K562 (cell line): ENCODE measurements around the gene SERPINE1. TPM values are rescaled to one million over a fixed set of nuclear protein-coding genes. Genes with fewer than 3 reads are reported as not detected.

Source experiments
- ATAC-seq: fragments of 200-7000 bp; cut with Tn5 transposase; 3 replicates; pipeline ENCODE4 v1.9.1; 2020; ENCODE audit warnings: moderate library complexity
- BruUV-seq: library from RNA; stranded (reverse); fragments of 400-500 nt; replicated peaks from 2 replicates; lab custom pipeline; 2021; lab: Mats Ljungman, UMichigan
- CTCF ChIA-PET: fragments of 300-600 bp; formaldehyde crosslinking; extraction: SDS; loops from one replicate; lab custom pipeline; 2021; ENCODE audit warnings: low intra/inter-chr PET ratio; lab: Yijun Ruan, JAX
- POLR2A ChIA-PET: fragments of 300-600, 350-650 bp; sonication (Branson Sonifier 250); formaldehyde crosslinking; extraction: SDS; loops from one replicate; lab custom pipeline; 2021; ENCODE audit warnings: antibody characterized with exemption, inconsistent platforms; lab: Yijun Ruan, JAX
- DNase-seq, 4 experiments: peaks; one replicate each; pipeline versions ENCODE4 v3.0.0 to v3.0.0-alpha.2; 2011 to 2018; ENCODE audit warnings: low spot score in 3 of 4, mixed read lengths in 3 of 4; ENCODE audit errors: extremely low read depth in 1 of 4
- FAIRE-seq: peaks from 2 replicates; lab custom pipeline; 2011; peaks lifted over from hg19 to GRCh38; lab: Jason Lieb, UNC
- H2AFZ ChIP-seq: 2 replicates; pipeline ENCODE4 v1.6.0; 2011; ENCODE audit warnings: low read depth, low read length, control low read depth, inconsistent platforms
- H3K27ac ChIP-seq: fragments of 200-600 bp; 3 replicates; pipeline ENCODE4 v1.8.0; 2011; ENCODE audit warnings: low read depth, mild to moderate bottlenecking, control low read depth, inconsistent platforms, low read length, moderate library complexity, mixed read lengths; ENCODE audit errors: extremely low read depth
- H3K27me3 ChIP-seq, 2 experiments: fragments of 300-600 bp in 1 of 2; 2 replicates in 1 of 2; 3 replicates in 1 of 2; pipeline versions ENCODE4 v1.6.0 to v1.8.0; 2011; ENCODE audit warnings: inconsistent platforms in 2 of 2, low read length in 2 of 2, mild to moderate bottlenecking in 1 of 2, mixed read lengths in 1 of 2, moderate library complexity in 1 of 2; ENCODE audit not compliant: control insufficient read depth in 2 of 2, insufficient read depth in 2 of 2
- H3K36me3 ChIP-seq: fragments of 300-600 bp; 3 replicates; pipeline ENCODE4 v1.8.0; 2011; ENCODE audit warnings: mild to moderate bottlenecking, low read length, inconsistent platforms; ENCODE audit not compliant: control insufficient read depth, insufficient read depth
- H3K4me1 ChIP-seq, 2 experiments: fragments of 200-600 bp in 1 of 2; replicated peaks in 1 of 2; 2 replicates in 1 of 2; 3 replicates in 1 of 2; pipeline versions ENCODE4 v1.5.1 to v1.8.0; 2011; ENCODE audit warnings: inconsistent platforms in 2 of 2, low read length in 2 of 2, mild to moderate bottlenecking in 1 of 2, mixed read lengths in 1 of 2, moderate library complexity in 1 of 2; ENCODE audit not compliant: control insufficient read depth in 2 of 2, insufficient read depth in 2 of 2
- H3K4me2 ChIP-seq: 2 replicates; pipeline ENCODE4 v1.6.1; 2011; ENCODE audit warnings: low read length, control low read depth, inconsistent platforms, mixed read lengths; ENCODE audit not compliant: insufficient read depth
- H3K4me3 ChIP-seq: fragments of 200-600 bp; sonication (generic), shearing (Covaris generic); 2 replicates; pipeline ENCODE4 v1.5.1; 2016; ENCODE audit warnings: control low read depth, inconsistent platforms
- H3K79me2 ChIP-seq: fragments of 200-600 bp; 3 replicates; pipeline ENCODE4 v1.8.0; 2011; ENCODE audit warnings: low read length, inconsistent platforms; ENCODE audit not compliant: control insufficient read depth, insufficient read depth
- H3K9ac ChIP-seq, 2 experiments: 2 replicates each; pipeline versions ENCODE4 v1.6.0 to v1.6.1; 2011; ENCODE audit warnings: low read depth in 2 of 2, low read length in 2 of 2, control low read depth in 1 of 2, inconsistent platforms in 1 of 2, mild to moderate bottlenecking in 1 of 2, mixed read lengths in 1 of 2; ENCODE audit not compliant: insufficient read depth in 1 of 2
- H3K9me1 ChIP-seq: one replicate; pipeline ENCODE4 v1.6.0; 2011; ENCODE audit warnings: inconsistent platforms, mild to moderate bottlenecking, low read length, moderate library complexity; ENCODE audit not compliant: control insufficient read depth, insufficient read depth
- H3K9me3 ChIP-seq: replicated peaks from 2 replicates; pipeline ENCODE4 v1.5.1; 2011; ENCODE audit warnings: low read depth, low read length, inconsistent platforms; ENCODE audit not compliant: control insufficient read depth, insufficient read depth
- H4K20me1 ChIP-seq: replicated peaks from 2 replicates; pipeline ENCODE4 v1.6.1; 2011; ENCODE audit warnings: low read length, inconsistent platforms, mixed read lengths; ENCODE audit not compliant: control insufficient read depth, insufficient read depth
- HDAC3 ChIP-seq: fragments of 450-650 bp; IDR thresholded peaks from 2 replicates; pipeline ENCODE4 v1.6.1; 2018; ENCODE audit warnings: borderline replicate concordance, mild to moderate bottlenecking, moderate library complexity; ENCODE audit not compliant: partially characterized antibody
- HDAC6 ChIP-seq: IDR thresholded peaks from 2 replicates; pipeline ENCODE4 v1.6.1; 2012; ENCODE audit warnings: low read depth, mild to moderate bottlenecking, control low read depth, inconsistent platforms, low read length, moderate library complexity
- MGA ChIP-seq: fragments of 450-650 bp; IDR thresholded peaks from 2 replicates; pipeline ENCODE4 v1.6.1; 2016; ENCODE audit warnings: mild to moderate bottlenecking, moderate library complexity
- ZNF354B ChIP-seq: fragments of 250-450 bp; sonication (Bioruptor Pico); IDR thresholded peaks from 2 replicates; pipeline ENCODE4 v1.4.0; 2020
- WGBS: fragments of 100-300 bp; shearing (Covaris generic); methylation state at CpG from one replicate; pipeline ENCODE4 v1.1.6; 2016; ENCODE audit warnings: low coverage, mixed read lengths; ENCODE audit not compliant: insufficient coverage; ENCODE audit errors: missing lambda C conversion rate; 5-methylcytosine and 5-hydroxymethylcytosine counted together
- in situ Hi-C: fragments of 300-500 bp; cut with MboI; formaldehyde crosslinking; loops from 4 replicates; pipeline ENCODE4 v1.15.0; 2018; ENCODE audit warnings: inconsistent platforms, mixed read lengths
- intact Hi-C: fragments of 100-400 bp; cut with micrococcal nuclease; formaldehyde crosslinking; loops from 2 replicates; pipeline ENCODE4 v1.14.2; 2022
- polyA plus RNA-seq, 8 experiments: library from polyadenylated mRNA; depleted of rRNA in 4 of 8; stranded (reverse) in 5 of 8; unstranded in 3 of 8; fragments of >200 nt; fragmentation: Nextera tagmentation in 2 of 8; fragmentation: Illumina TruSeq in 1 of 8; extraction: Ambion mirVana in 2 of 8; extraction: Trizol in 1 of 8; gene quantifications; 2 replicates each; pipeline versions ENCODE4 v1.2.1 to v1.2.3, GENCODE V29; 2011 to 2014; ENCODE audit warnings: inconsistent platforms in 1 of 8, missing spikeins in 1 of 8
- total RNA-seq, 7 experiments: library from RNA; depleted of rRNA in 6 of 7; stranded (reverse); fragments of >200 nt in 6 of 7; fragmentation: Illumina TruSeq in 2 of 7; extraction: Trizol in 2 of 7; gene quantifications; 2 replicates each; pipeline versions ENCODE4 v1.2.1 to v1.2.3, GENCODE V29; 2011 to 2021; ENCODE audit warnings: low replicate concordance in 1 of 7

SERPINE1 gene
- total and polyA plus RNA-seq, 9 of the 15 experiments (the other 6 are each of a cell fraction or from before 2014, with no cell fraction given) = 0.22 to 4.8 (median 0.91) TPM

GRCh38 chr7:101165075-101165957 is 38.4 kb downstream of the SERPINE1 start, which contains the start of gene VGF:
Gene VGF (minus strand): TSS chr7:101165569. CDS start chr7:101164843, 726 bp downstream.
- Histone ChIP-seq H3K9me1 (peaks cover 6% of the 10 kb centered on the region), H3K79me2 (no peaks in the 10 kb centered on the region), H3K36me3 (peaks cover 4% of the 10 kb centered on the region; the same call in 1 of the 3 replicates), H3K4me3 (peak within 1 kb of the TSS; percentile 35), H3K9me3 (no peaks in the 10 kb centered on the region), H3K9ac (peak within 1 kb of the TSS in 1 of 2 experiments; percentile 85; a peak in 2 of 4 replicates), H3K27ac (no peak within 1 kb of the TSS), H3K4me1 (peaks cover 36 to 67% of the 10 kb centered on the region in 2 experiments), H3K27me3 (peaks cover 5 to 20% of the 10 kb centered on the region in 2 experiments; a peak in 2 of 5 replicates), H4K20me1 (peaks cover 23% of the 10 kb centered on the region), H2AFZ (peak within 1 kb of the TSS; percentile 70), H3K4me2 (peak within 1 kb of the TSS; percentile 72)
- BruUV-seq = no TSS peak
- POLR2A ChIA-PET = interaction anchor here (0.7 to 1.4 kb wide), 4 partner anchors 9 to 1866 kb away, joined by 3 to 5 read pairs (median 4); partner anchors contain the start of gene MEPCE
- peak; percentile 88 for ATAC-seq
- peak; percentile 97 to 99 (median 98) for DNase-seq
- in situ Hi-C loops (no loop called here), intact Hi-C loops (loop anchor here (1.0 kb wide), 1 partner anchor 9 kb away; no protein-coding TSS in a partner anchor)
- CTCF ChIA-PET = interaction anchor here (0.6 kb wide), 1 partner anchor 70 kb away, joined by 7 read pairs; no protein-coding TSS in a partner anchor
- peak; percentile 91 for FAIRE-seq
- 3% methylated on average over 59 of the region's 74 CpGs for WGBS
- no peak for TF ChIP-seq MGA
- TF ChIP-seq ZNF354B (CRISPR knock-in tag) = no peak
- TF ChIP-seq HDAC3 = no peak
- TF ChIP-seq HDAC6 = no peak
